HG03520 (cell line): ENCODE data around the gene COL11A1.
"Not testable (repeated sequence)": the region's sequence is repeated elsewhere in the genome, so short reads cannot be mapped to it uniquely, and the experiment has no call there.

Experiments used
- ATAC-seq: cut with Tn5 transposase; IDR thresholded peaks from one replicate; pipeline ENCODE4 v1.9.1; 2021; ENCODE audit warnings: mild to moderate bottlenecking, moderate library complexity; ENCODE audit not compliant: unreplicated experiment

Gene COL11A1

DNA sequence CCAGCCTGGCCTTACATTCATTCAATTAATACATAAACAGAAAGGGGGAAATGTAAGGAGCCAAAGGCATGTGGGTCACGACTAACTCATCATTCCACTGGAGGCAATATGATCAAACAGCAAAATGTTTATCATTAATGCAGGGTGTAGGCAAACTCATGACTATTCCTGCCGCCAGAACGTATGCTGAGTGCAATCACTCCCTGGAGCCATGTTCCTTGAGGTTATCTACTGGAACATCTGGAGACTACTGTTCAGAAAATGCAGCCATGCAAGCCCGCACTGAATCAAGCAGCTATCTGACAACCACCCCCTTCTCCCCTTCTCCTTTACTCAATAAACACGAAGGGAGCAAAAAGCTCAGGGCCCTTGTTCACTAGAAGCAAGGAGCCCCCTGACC, 267.6 kb downstream of the COL11A1 start:
- no peak for ATAC-seq

DNA sequence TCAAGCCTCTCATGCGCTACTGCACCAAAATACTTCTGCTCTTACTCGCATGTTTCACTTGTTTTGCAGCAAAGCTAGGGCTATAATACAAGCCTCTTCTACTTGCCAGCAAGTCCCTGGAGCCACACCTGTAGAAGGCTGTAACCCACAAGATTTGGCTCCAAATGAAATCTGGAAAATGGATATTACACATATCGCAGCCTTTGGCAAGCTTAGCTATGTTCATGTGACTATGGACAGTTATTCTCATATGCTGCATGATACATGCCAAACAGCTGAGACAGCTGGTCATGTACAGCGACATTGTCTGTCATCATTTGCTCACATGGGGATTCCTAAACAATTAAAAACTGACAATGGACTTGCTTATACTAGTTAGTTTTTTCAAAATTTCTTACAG, 270.3 kb downstream of the COL11A1 start:
- ATAC-seq: no peak

DNA sequence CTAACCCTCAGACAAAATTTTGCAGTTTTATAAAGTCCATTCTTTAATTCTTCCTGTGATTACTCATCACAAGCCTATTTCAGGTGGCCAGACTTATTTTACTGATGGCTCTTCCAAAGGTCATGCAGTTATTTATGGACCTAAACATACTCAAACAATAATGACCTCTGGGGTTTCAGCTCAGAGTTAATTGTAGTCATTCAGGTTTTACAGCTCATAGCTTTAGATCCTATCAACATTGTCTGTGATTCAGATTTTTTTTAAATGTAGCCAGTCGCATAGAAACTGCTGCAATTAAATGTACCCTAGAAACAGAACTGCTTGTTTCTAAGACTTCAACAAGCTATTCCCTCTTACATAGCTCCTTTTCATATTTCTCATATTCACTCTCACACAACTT, 270.8 kb downstream of the COL11A1 start:
- ATAC-seq: no peak

- ATAC-seq: no peak
These were observed 271.3 kb downstream of the COL11A1 start for GRCh38 chr1:102836991-102837390.

- no peak for ATAC-seq
These were observed 273.5 kb downstream of the COL11A1 start for GRCh38 chr1:102834688-102835320.

GRCh38 chr1:102833151-102833550, 275.2 kb downstream of the COL11A1 start:
- ATAC-seq: no peak

- not testable (repeated sequence) for ATAC-seq
These were observed 281.6 kb downstream of the COL11A1 start for GRCh38 chr1:102826706-102827105.
